GM12878 (cell line): ENCODE measurements around the gene TGFB1I1. TPM values are rescaled to one million over a fixed set of nuclear protein-coding genes. Genes with fewer than 3 reads are reported as not detected.

Experiments
- ATAC-seq: fragments of 200-7000 bp; cut with Tn5 transposase; 3 replicates; pipeline ENCODE4 v1.9.1; 2020; ENCODE audit warnings: mild to moderate bottlenecking, moderate library complexity
- BruUV-seq: library from RNA; stranded (reverse); fragments of 400-500 nt; replicated peaks from 2 replicates; lab custom pipeline; 2021; lab: Mats Ljungman, UMichigan
- CTCF ChIA-PET: fragments of 300-600 bp; sonication (Branson Sonifier 250); formaldehyde crosslinking; extraction: SDS; loops from one replicate; lab custom pipeline; 2021; ENCODE audit warnings: inconsistent platforms; lab: Yijun Ruan, JAX
- POLR2A ChIA-PET: fragments of 350-600 bp; formaldehyde crosslinking; extraction: SDS; loops from one replicate; lab custom pipeline; 2021; ENCODE audit warnings: inconsistent platforms; lab: Charles Lee
- RAD21 ChIA-PET: fragments of 300-600 bp; sonication (Branson Sonifier 250); formaldehyde crosslinking; loops from one replicate; lab custom pipeline; 2023; ENCODE audit warnings: antibody characterized with exemption; ENCODE audit not compliant: unreplicated experiment; lab: Charles Lee
- SMC1A ChIA-PET: fragments of 300-600 bp; sonication (Branson Sonifier 250); formaldehyde crosslinking; loops from one replicate; lab custom pipeline; 2023; ENCODE audit not compliant: unreplicated experiment, uncharacterized antibody; lab: Charles Lee
- DNase-seq: peaks from one replicate; pipeline ENCODE4 v3.0.0-alpha.2; 2011; ENCODE audit warnings: low read depth, low spot score
- FAIRE-seq: peaks from 3 replicates; lab custom pipeline; 2011; peaks lifted over from hg19 to GRCh38; lab: Jason Lieb, UNC
- H2AFZ ChIP-seq: 2 replicates; pipeline ENCODE4 v1.6.0; 2011; ENCODE audit warnings: low read depth, low read length, control low read depth; ENCODE audit not compliant: control insufficient read depth
- H3K27ac ChIP-seq: 2 replicates; pipeline ENCODE4 v1.5.1; 2011; ENCODE audit warnings: control low read depth; ENCODE audit not compliant: control insufficient read depth, insufficient read depth
- H3K27me3 ChIP-seq, 2 experiments: replicated peaks in 1 of 2; 2 replicates each; pipeline versions ENCODE4 v1.6.0 to v1.6.1; 2011; ENCODE audit warnings: low read length in 1 of 2; ENCODE audit not compliant: control insufficient read depth in 2 of 2, insufficient read depth in 2 of 2
- H3K36me3 ChIP-seq, 2 experiments: 2 replicates each; pipeline ENCODE4 v1.5.1; 2011; ENCODE audit warnings: low read length in 1 of 2; ENCODE audit not compliant: control insufficient read depth in 2 of 2, insufficient read depth in 2 of 2
- H3K4me1 ChIP-seq: 2 replicates; pipeline ENCODE4 v1.6.1; 2011; ENCODE audit warnings: mild to moderate bottlenecking, low read length, moderate library complexity, mixed read lengths; ENCODE audit not compliant: control insufficient read depth, insufficient read depth
- H3K4me2 ChIP-seq: 2 replicates; pipeline ENCODE4 v1.6.0; 2011; ENCODE audit warnings: control low read depth; ENCODE audit not compliant: control insufficient read depth, insufficient read depth
- H3K4me3 ChIP-seq: fragments of 200-600 bp; sonication (generic); 2 replicates; pipeline ENCODE4 v1.5.1; 2016
- H3K79me2 ChIP-seq: 2 replicates; pipeline ENCODE4 v1.6.0; 2011; ENCODE audit warnings: low read length; ENCODE audit not compliant: control insufficient read depth, insufficient read depth
- H3K9ac ChIP-seq: 2 replicates; pipeline ENCODE4 v1.8.0; 2011; ENCODE audit warnings: low read length, control low read depth, mixed read lengths; ENCODE audit not compliant: control insufficient read depth, insufficient read depth
- H3K9me3 ChIP-seq: replicated peaks from 3 replicates; pipeline ENCODE4 v1.5.1; 2011; ENCODE audit warnings: mild to moderate bottlenecking, low read length; ENCODE audit not compliant: control insufficient read depth, insufficient read depth
- H4K20me1 ChIP-seq: 2 replicates; pipeline ENCODE4 v1.6.0; 2011; ENCODE audit not compliant: control insufficient read depth, insufficient read depth
- CHD4 ChIP-seq: fragments of 200-600 bp; sonication (generic); IDR thresholded peaks from 2 replicates; pipeline ENCODE4 v1.6.1; 2016; ENCODE audit warnings: mild to moderate bottlenecking
- E2F8 ChIP-seq: fragments of 450-650 bp; IDR thresholded peaks from 2 replicates; pipeline ENCODE4 v1.6.1; 2018; ENCODE audit warnings: mild to moderate bottlenecking, low read depth, moderate library complexity; ENCODE audit not compliant: partially characterized antibody
- HDAC6 ChIP-seq: fragments of 200-600 bp; sonication (generic); IDR thresholded peaks from one replicate; pipeline ENCODE4 v1.8.0; 2017; ENCODE audit warnings: antibody characterized with exemption; ENCODE audit not compliant: unreplicated experiment
- IKZF2 ChIP-seq, 2 experiments: fragments of 450-650 bp; IDR thresholded peaks; 2 replicates each; pipeline ENCODE4 v1.6.1; 2017; ENCODE audit warnings: mild to moderate bottlenecking in 2 of 2, moderate library complexity in 2 of 2
- JUNB ChIP-seq: IDR thresholded peaks from 2 replicates; pipeline ENCODE4 v1.6.1; 2016; ENCODE audit warnings: antibody characterized with exemption, mild to moderate bottlenecking
- KAT2A ChIP-seq: conservative IDR thresholded peaks from 2 replicates; pipeline ENCODE4 v1.6.1; 2011; ENCODE audit warnings: low read depth, low read length; ENCODE audit not compliant: control insufficient read depth
- LARP7 ChIP-seq: fragments of 450-650 bp; IDR thresholded peaks from 2 replicates; pipeline ENCODE4 v1.6.1; 2017; ENCODE audit warnings: mild to moderate bottlenecking
- MLLT1 ChIP-seq: fragments of 450-650 bp; IDR thresholded peaks from 2 replicates; pipeline ENCODE4 v1.6.1; 2016; ENCODE audit warnings: mild to moderate bottlenecking
- NFIC ChIP-seq: IDR thresholded peaks from 2 replicates; pipeline ENCODE4 v1.6.1; 2012; ENCODE audit warnings: low read depth, mild to moderate bottlenecking, inconsistent platforms, low read length, moderate library complexity
- NRF1 ChIP-seq: conservative IDR thresholded peaks from 2 replicates; pipeline ENCODE4 v1.6.1; 2011; ENCODE audit warnings: mild to moderate bottlenecking, low read depth, low read length, improper control_type of control experiment
- PKNOX1 ChIP-seq: fragments of 450-650 bp; IDR thresholded peaks from 2 replicates; pipeline ENCODE4 v1.6.1; 2016; ENCODE audit warnings: mild to moderate bottlenecking
- POU2F2 ChIP-seq: IDR thresholded peaks from 3 replicates; pipeline ENCODE4 v1.6.1; 2011; ENCODE audit warnings: low read depth, mild to moderate bottlenecking, low read length, borderline replicate concordance
- RUNX3 ChIP-seq: IDR thresholded peaks from 2 replicates; pipeline ENCODE4 v1.6.1; 2012; ENCODE audit warnings: low read length, inconsistent platforms
- STAT1 ChIP-seq: fragments of 450-650 bp; conservative IDR thresholded peaks from 2 replicates; pipeline ENCODE4 v1.6.1; 2014; ENCODE audit warnings: antibody characterized with exemption, mild to moderate bottlenecking
- SUPT20H ChIP-seq: IDR thresholded peaks from 2 replicates; pipeline ENCODE4 v1.6.1; 2011; ENCODE audit warnings: low read depth, mild to moderate bottlenecking, low read length, moderate library complexity, borderline replicate concordance; ENCODE audit not compliant: control insufficient read depth
- YY1 ChIP-seq: IDR thresholded peaks from 2 replicates; pipeline ENCODE4 v1.6.1; 2011; ENCODE audit warnings: low read depth, mild to moderate bottlenecking, low read length
- WGBS: methylation state at CpG from one replicate; pipeline ENCODE4 v1.1.6; 2016; ENCODE audit warnings: low lambda C conversion rate; ENCODE audit not compliant: insufficient replicate concordance, insufficient coverage; ENCODE audit errors: missing lambda C conversion rate; 5-methylcytosine and 5-hydroxymethylcytosine counted together
- in situ Hi-C: fragments of 300-500 bp; cut with MboI; formaldehyde crosslinking; loops from 9 replicates; pipeline ENCODE4 v1.14.3; 2018; ENCODE audit warnings: mixed read lengths
- intact Hi-C: fragments of 100-400 bp; cut with micrococcal nuclease; formaldehyde crosslinking; loops from one replicate; pipeline ENCODE4 v1.14.2; 2022; ENCODE audit not compliant: unreplicated experiment
- polyA plus RNA-seq, 11 experiments: library from polyadenylated mRNA; depleted of rRNA in 4 of 11; unstranded in 6 of 11; stranded (reverse) in 5 of 11; fragments of >200 nt; fragmentation: Nextera tagmentation in 4 of 11; fragmentation: Illumina TruSeq in 1 of 11; extraction: Ambion mirVana in 4 of 11; extraction: Trizol in 1 of 11; gene quantifications; 1 replicate in 1 of 11; 2 replicates in 10 of 11; pipeline versions ENCODE4 v1.2.1 to v1.2.3, GENCODE V29; 2011 to 2016; ENCODE audit warnings: inconsistent platforms in 2 of 11, missing spikeins in 2 of 11, low read depth in 1 of 11
- total RNA-seq, 4 experiments: library from RNA; depleted of rRNA in 3 of 4; stranded (reverse); fragments of >200 nt in 3 of 4; fragmentation: Illumina TruSeq in 1 of 4; extraction: Trizol in 1 of 4; gene quantifications; 2 replicates each; pipeline versions ENCODE4 v1.2.1 to v1.2.3, GENCODE V29; 2013 to 2021

Gene TGFB1I1
- total and polyA plus RNA-seq, 10 of the 15 experiments (the other 5 are each of a cell fraction or from before 2014, with no cell fraction given) = 0.13 to 2.3 (median 0.41) TPM; not detected in 2

- TF ChIP-seq E2F8 = no peak
- no peak for TF ChIP-seq LARP7
- TF ChIP-seq SUPT20H = no peak
- TF ChIP-seq JUNB = no peak
- TF ChIP-seq NFIC = no peak
Measured at GRCh38 chr16:31477220-31478216, 5.6 kb downstream of the TGFB1I1 start (continued).

DNA sequence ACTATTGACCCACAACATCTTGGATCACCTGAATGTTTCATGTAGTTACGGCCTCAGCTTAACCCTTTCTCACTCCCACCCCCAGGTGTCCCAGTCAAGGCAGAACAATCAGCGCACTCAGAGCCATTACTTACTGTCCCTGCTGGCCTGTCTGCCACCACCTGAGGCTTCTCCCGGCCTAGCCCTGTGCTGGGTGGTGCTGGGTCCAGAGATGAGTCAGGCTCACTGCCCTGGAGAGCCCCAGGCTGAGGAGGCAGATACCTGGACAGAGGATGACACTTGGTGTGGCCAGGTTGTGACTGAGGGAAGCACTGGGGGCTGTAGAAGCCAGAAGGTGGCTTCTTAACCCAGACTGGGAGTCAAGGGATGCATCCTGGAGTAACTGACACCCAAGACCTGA is 7.0 kb downstream of the TGFB1I1 start:
- ATAC-seq (no peak), DNase-seq (no peak), FAIRE-seq (no peak)
- no peaks in the 10 kb centered on the region for H4K20me1 ChIP-seq
- no peak overlapping the region for H3K4me3 ChIP-seq
- no TSS peak for BruUV-seq
- in situ Hi-C loops = no loop called here
- H3K9ac ChIP-seq = no peak overlapping the region
- intact Hi-C loops = no loop called here
- no peaks in the 10 kb centered on the region for H3K36me3 ChIP-seq
- no peak overlapping the region for H3K4me2 ChIP-seq
- H3K9me3 ChIP-seq = no peaks in the 10 kb centered on the region
- ChIA-PET POLR2A (no interaction called here), RAD21 (no interaction called here), CTCF (no interaction called here), SMC1A (no interaction called here)
- peaks cover 7% of the 10 kb centered on the region; the same call in 1 of the 2 replicates for H3K4me1 ChIP-seq
- 47% methylated on average over 3 of the region's 3 CpGs for WGBS
- peaks cover 0 to 6% of the 10 kb centered on the region in 2 experiments; a peak in 3 of 4 replicates for H3K27me3 ChIP-seq
- no peak overlapping the region for H2AFZ ChIP-seq
- no peak overlapping the region for H3K27ac ChIP-seq
- no peaks in the 10 kb centered on the region for H3K79me2 ChIP-seq
- TF ChIP-seq PKNOX1 (no peak), STAT1 (no peak), NRF1 (no peak), IKZF2 (IDR thresholded peaks at IDR 0.05) (no peak), YY1 (no peak), CHD4 (no peak), MLLT1 (no peak), RUNX3 (no peak), HDAC6 (no peak), POU2F2 (no peak), KAT2A (no peak)
